ENCODE measurements around the gene COPG1.

The COPG1 gene

GRCh38 chr3:129317014-129317771 is 67.8 kb downstream of the COPG1 start:
- no peak for TF ChIP-seq GLIS3 (CRISPR knock-in tag; IDR thresholded peaks at IDR 0.05)
- TF ChIP-seq ESRRG (CRISPR knock-in tag; IDR thresholded peaks at IDR 0.05): no peak
- no peak for TF ChIP-seq POU6F1 (CRISPR knock-in tag; IDR thresholded peaks at IDR 0.05; ENCODE audit: borderline replicate concordance, low read depth)
- TF ChIP-seq ZFP30 (CRISPR knock-in tag; IDR thresholded peaks at IDR 0.05): no peak
- no peak for TF ChIP-seq TOX (CRISPR knock-in tag; IDR thresholded peaks at IDR 0.05; ENCODE audit: borderline replicate concordance)
- no peak for TF ChIP-seq PPARA (CRISPR knock-in tag; IDR thresholded peaks at IDR 0.05; ENCODE audit: borderline replicate concordance)
- TF ChIP-seq ISL1 (CRISPR knock-in tag; IDR thresholded peaks at IDR 0.05): no peak
- no peak for TF ChIP-seq SNAI2 (CRISPR knock-in tag; IDR thresholded peaks at IDR 0.05)
- no peak for TF ChIP-seq ZFP3 (CRISPR knock-in tag; IDR thresholded peaks at IDR 0.05)
- TF ChIP-seq OSR1 (CRISPR knock-in tag; IDR thresholded peaks at IDR 0.05): no peak
- TF ChIP-seq CSRNP3 (CRISPR knock-in tag; IDR thresholded peaks at IDR 0.05): no peak
- no peak for TF ChIP-seq CREB5 (CRISPR knock-in tag; IDR thresholded peaks at IDR 0.05; ENCODE audit: low read depth)
- TF ChIP-seq PATZ1 (CRISPR knock-in tag; IDR thresholded peaks at IDR 0.05; ENCODE audit: borderline replicate concordance): no peak
- TF ChIP-seq ZC3H10 (CRISPR knock-in tag; IDR thresholded peaks at IDR 0.05): no peak
- TF ChIP-seq ZNF8 (CRISPR knock-in tag; IDR thresholded peaks at IDR 0.05): no peak
- ATAC-seq: no peak

GRCh38 chr3:129317848-129318247 is 68.4 kb downstream of the COPG1 start:
- TF ChIP-seq ARNTL (CRISPR knock-in tag; IDR thresholded peaks at IDR 0.05; ENCODE audit: borderline replicate concordance, low read depth) (no peak), TSHZ2 (CRISPR knock-in tag; IDR thresholded peaks at IDR 0.05) (no peak), PATZ1 (CRISPR knock-in tag; IDR thresholded peaks at IDR 0.05; ENCODE audit: borderline replicate concordance) (no peak)
- ATAC-seq: no peak

- no peak for ATAC-seq
- no peak for TF ChIP-seq ZFP30 (CRISPR knock-in tag; IDR thresholded peaks at IDR 0.05)
- TF ChIP-seq CSRNP3 (CRISPR knock-in tag; IDR thresholded peaks at IDR 0.05): no peak
- no peak for TF ChIP-seq RARB (CRISPR knock-in tag; IDR thresholded peaks at IDR 0.05)
- no peak for TF ChIP-seq ZNF8 (CRISPR knock-in tag; IDR thresholded peaks at IDR 0.05)
- no peak for TF ChIP-seq ISL1 (CRISPR knock-in tag; IDR thresholded peaks at IDR 0.05)
- no peak for TF ChIP-seq BACH2 (CRISPR knock-in tag; IDR thresholded peaks at IDR 0.05; ENCODE audit: borderline replicate concordance)
- TF ChIP-seq PPARA (CRISPR knock-in tag; IDR thresholded peaks at IDR 0.05; ENCODE audit: borderline replicate concordance): no peak
- TF ChIP-seq ZC3H10 (CRISPR knock-in tag; IDR thresholded peaks at IDR 0.05): no peak
- no peak for TF ChIP-seq TOX (CRISPR knock-in tag; IDR thresholded peaks at IDR 0.05; ENCODE audit: borderline replicate concordance)
- no peak for TF ChIP-seq ZNF565 (CRISPR knock-in tag; conservative IDR thresholded peaks at IDR 0.05; ENCODE audit: low read depth)
- no peak for TF ChIP-seq TCF4 (CRISPR knock-in tag; IDR thresholded peaks at IDR 0.05; ENCODE audit: borderline replicate concordance)
- TF ChIP-seq ARNTL (CRISPR knock-in tag; IDR thresholded peaks at IDR 0.05; ENCODE audit: borderline replicate concordance, low read depth): no peak
- no peak for TF ChIP-seq CSDC2 (CRISPR knock-in tag; IDR thresholded peaks at IDR 0.05)
- TF ChIP-seq ZFP3 (CRISPR knock-in tag; IDR thresholded peaks at IDR 0.05): no peak
- no peak for TF ChIP-seq GLIS3 (CRISPR knock-in tag; IDR thresholded peaks at IDR 0.05)
- no peak for TF ChIP-seq ZNF70 (CRISPR knock-in tag; IDR thresholded peaks at IDR 0.05)
- TF ChIP-seq SNAI2 (CRISPR knock-in tag; IDR thresholded peaks at IDR 0.05): no peak
Observed at GRCh38 chr3:129318921-129319320, 69.5 kb downstream of the COPG1 start.

Measured in SK-N-SH treated with all-trans-retinoic acid at 6 μM for 48 hours (cell line).